Keratinocyte (primary cell): Measurements from ENCODE around the gene CTSZ.

ENCODE experiments used
- EZH2 ChIP-seq: IDR thresholded peaks from one replicate; pipeline ENCODE4 v1.6.1; 2012; ENCODE audit warnings: inconsistent platforms, mild to moderate bottlenecking, low read length, moderate library complexity
- TF ChIP-seq, protein P1 (sequence below), 3 experiments: IDR thresholded peaks in 1 of 3; conservative IDR thresholded peaks in 1 of 3; optimal IDR thresholded peaks in 1 of 3; 2 replicates in 2 of 3; 3 replicates in 1 of 3; pipeline versions ENCODE3 to v1.5.1; 2011; ENCODE audit warnings: low read length in 3 of 3, mild to moderate bottlenecking in 3 of 3, moderate library complexity in 2 of 3, control low read depth in 1 of 3, inconsistent platforms in 1 of 3; ENCODE audit not compliant: insufficient read depth in 2 of 3; ENCODE audit errors: extremely low read depth in 1 of 3

DNA sequence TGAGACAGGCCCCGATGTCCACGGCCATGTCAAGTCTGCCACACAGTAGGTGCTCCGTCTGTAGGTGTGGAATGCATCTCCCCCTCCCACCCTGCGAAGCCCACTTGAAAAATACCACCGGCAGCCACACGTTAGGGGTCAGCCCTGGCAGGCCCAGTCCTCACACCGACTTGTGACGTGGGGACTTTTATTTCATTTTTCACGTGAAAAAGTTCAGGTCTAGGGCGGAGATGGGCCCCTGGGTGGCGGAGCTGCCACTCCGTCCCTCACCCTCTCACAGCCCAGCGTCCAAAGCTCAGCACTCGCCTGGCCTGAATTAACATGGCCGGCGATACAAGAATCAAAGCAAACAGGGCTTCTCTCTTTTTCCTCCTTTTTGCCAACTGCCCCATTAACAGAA lies 8.4 kb upstream of the CTSZ start:
- TF ChIP-seq, protein P1, sequence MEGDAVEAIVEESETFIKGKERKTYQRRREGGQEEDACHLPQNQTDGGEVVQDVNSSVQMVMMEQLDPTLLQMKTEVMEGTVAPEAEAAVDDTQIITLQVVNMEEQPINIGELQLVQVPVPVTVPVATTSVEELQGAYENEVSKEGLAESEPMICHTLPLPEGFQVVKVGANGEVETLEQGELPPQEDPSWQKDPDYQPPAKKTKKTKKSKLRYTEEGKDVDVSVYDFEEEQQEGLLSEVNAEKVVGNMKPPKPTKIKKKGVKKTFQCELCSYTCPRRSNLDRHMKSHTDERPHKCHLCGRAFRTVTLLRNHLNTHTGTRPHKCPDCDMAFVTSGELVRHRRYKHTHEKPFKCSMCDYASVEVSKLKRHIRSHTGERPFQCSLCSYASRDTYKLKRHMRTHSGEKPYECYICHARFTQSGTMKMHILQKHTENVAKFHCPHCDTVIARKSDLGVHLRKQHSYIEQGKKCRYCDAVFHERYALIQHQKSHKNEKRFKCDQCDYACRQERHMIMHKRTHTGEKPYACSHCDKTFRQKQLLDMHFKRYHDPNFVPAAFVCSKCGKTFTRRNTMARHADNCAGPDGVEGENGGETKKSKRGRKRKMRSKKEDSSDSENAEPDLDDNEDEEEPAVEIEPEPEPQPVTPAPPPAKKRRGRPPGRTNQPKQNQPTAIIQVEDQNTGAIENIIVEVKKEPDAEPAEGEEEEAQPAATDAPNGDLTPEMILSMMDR (optimal IDR thresholded peaks at IDR 0.05 in 1 of 3, IDR thresholded peaks at IDR 0.05 in 1 of 3, conservative IDR thresholded peaks at IDR 0.05 in 1 of 3; ENCODE audit: extremely low read depth in 1 of 3, insufficient read depth in 2 of 3, low read length in 3 of 3): no peak
- TF ChIP-seq EZH2: no peak
